ENCODE data around the gene NR6A1. TPM values are rescaled to one million over a fixed set of nuclear protein-coding genes. Genes with fewer than 3 reads are reported as not detected.

Gene NR6A1
- total and polyA plus RNA-seq, 2 of the 13 experiments (the other 11 are each of a cell fraction or from before 2014, with no cell fraction given), result 28.1 to 31.5 TPM

DNA sequence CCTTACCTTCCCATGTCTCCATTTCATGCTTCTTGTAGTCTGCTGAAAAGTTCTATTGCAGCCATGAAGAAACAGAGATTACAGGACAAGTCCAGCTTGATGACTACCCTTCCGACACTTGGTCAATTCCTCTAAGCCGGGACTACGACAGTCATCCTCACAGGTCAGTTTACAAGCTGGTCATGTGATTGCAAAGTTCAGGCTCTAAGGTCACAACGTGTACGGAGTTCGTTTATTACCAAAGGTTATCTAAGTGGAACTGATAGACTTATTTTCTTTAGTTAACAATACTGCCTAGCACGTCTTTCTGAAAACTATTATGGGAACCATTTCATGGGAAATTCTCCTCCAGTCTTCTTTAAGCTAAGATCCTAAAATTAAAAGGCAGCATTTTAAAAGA is 175.4 kb downstream of the NR6A1 start:
- H3K9me3 ChIP-seq (ENCODE audit: low read length), result no peaks in the 10 kb centered on the region
- H3K27ac ChIP-seq (ENCODE audit: extremely low read length, insufficient read depth, low read length), result peak overlapping the region; percentile 66
- intact Hi-C loops (cut with micrococcal nuclease; ENCODE audit: unreplicated experiment), result loop anchor here (5.0 kb wide), 1 partner anchor 33 kb away; no protein-coding TSS in a partner anchor
- POLR2A ChIA-PET, result interaction anchor here (0.6 to 2.9 kb wide), 5 partner anchors 10 to 452 kb away, joined by 3 to 13 read pairs (median 5); partner anchors contain the start of gene ARPC5L
- no peaks in the 10 kb centered on the region for H3K27me3 ChIP-seq (ENCODE audit: control insufficient read depth in 1 of 2, insufficient read depth in 2 of 2, low read length in 2 of 2)
- DNase-seq (ENCODE audit: low spot score), result peak; percentile 80
- no peak overlapping the region for H2AFZ ChIP-seq (ENCODE audit: low read length)
- 2% methylated on average over 7 of the region's 7 CpGs for WGBS (ENCODE audit: low lambda C conversion rate)
- H3K4me1 ChIP-seq (ENCODE audit: insufficient read depth, low read length), result peaks cover 56% of the 10 kb centered on the region
- 0 out of 5 replicates have a peak, but pooled peaks cover 0 to 5% of the 10 kb centered on the region in 2 experiments for H3K36me3 ChIP-seq (replicated peaks in 1 of 2; ENCODE audit: control insufficient read depth in 1 of 2, insufficient read depth in 2 of 2, low read length in 2 of 2)
- peak overlapping the region; percentile 79 for H3K4me2 ChIP-seq (ENCODE audit: low read depth, low read length)
- in situ Hi-C loops (cut with HindIII; ENCODE audit: extremely low pct_ligation_motif_present, low pct_unique_long_range_greater_than_20kb), result no loop called here
- no peaks in the 10 kb centered on the region; the same call in 1 of the 2 replicates for H4K20me1 ChIP-seq (ENCODE audit: insufficient read depth, low read length)
- peak; percentile 90 for FAIRE-seq
- peak overlapping the region; percentile 53 for H3K9ac ChIP-seq (ENCODE audit: insufficient read depth, low read depth, low read length)
- H3K4me3 ChIP-seq (replicated peaks in 1 of 3; ENCODE audit: insufficient read depth in 1 of 3, low read depth in 2 of 3, low read length in 3 of 3), result peak overlapping the region; percentile 27 to 48 (median 40); a peak in 5 of 6 replicates
- CTCF ChIA-PET (ENCODE audit: low intra/inter-chr PET ratio, low total read pairs), result no interaction called here
- ATAC-seq, result peak; percentile 94
- H3K79me2 ChIP-seq (ENCODE audit: insufficient read depth, low read length), result peaks cover 30% of the 10 kb centered on the region
- BruUV-seq (replicated peaks), result no TSS peak
- TF ChIP-seq HOMEZ (CRISPR knock-in tag; IDR thresholded peaks at IDR 0.05; ENCODE audit: low read depth) (peak; percentile 99), ZNF101 (CRISPR knock-in tag; IDR thresholded peaks at IDR 0.05; ENCODE audit: borderline replicate concordance, low read depth) (no peak), MLX (CRISPR knock-in tag; IDR thresholded peaks at IDR 0.05) (0 out of 2 replicates have a peak, but pooled peaks have one; percentile 48), ZSCAN30 (CRISPR knock-in tag; IDR thresholded peaks at IDR 0.05) (no peak), SOX13 (IDR thresholded peaks at IDR 0.05) (no peak), SOX13 (CRISPR knock-in tag; conservative IDR thresholded peaks at IDR 0.05 in 1 of 2, IDR thresholded peaks at IDR 0.05 in 1 of 2) (peak in 1 of 2 experiments; percentile 61; a peak in 1 of 4 replicates), IRX3 (CRISPR knock-in tag; IDR thresholded peaks at IDR 0.05; ENCODE audit: borderline replicate concordance, low read depth) (no peak), NFYB (CRISPR knock-in tag; IDR thresholded peaks at IDR 0.05) (no peak), SMAD1 (CRISPR knock-in tag; IDR thresholded peaks at IDR 0.05; ENCODE audit: borderline replicate concordance, low read depth) (no peak), SOX5 (CRISPR knock-in tag; IDR thresholded peaks at IDR 0.05; ENCODE audit: borderline replicate concordance) (peak; percentile 58), RARA (CRISPR knock-in tag; IDR thresholded peaks at IDR 0.05) (peak; percentile 78), KDM3A (CRISPR knock-in tag; IDR thresholded peaks at IDR 0.05; ENCODE audit: low read depth) (no peak), FOSL2 (CRISPR knock-in tag; IDR thresholded peaks at IDR 0.05) (peak; percentile 67), MIER3 (CRISPR knock-in tag; IDR thresholded peaks at IDR 0.05; ENCODE audit: borderline replicate concordance) (0 out of 2 replicates have a peak, but pooled peaks have one; percentile 25), NR2F1 (CRISPR knock-in tag; IDR thresholded peaks at IDR 0.05) (peak; percentile 56 to 78; a peak in 3 of 4 replicates)
- TF ChIP-seq, protein P1, sequence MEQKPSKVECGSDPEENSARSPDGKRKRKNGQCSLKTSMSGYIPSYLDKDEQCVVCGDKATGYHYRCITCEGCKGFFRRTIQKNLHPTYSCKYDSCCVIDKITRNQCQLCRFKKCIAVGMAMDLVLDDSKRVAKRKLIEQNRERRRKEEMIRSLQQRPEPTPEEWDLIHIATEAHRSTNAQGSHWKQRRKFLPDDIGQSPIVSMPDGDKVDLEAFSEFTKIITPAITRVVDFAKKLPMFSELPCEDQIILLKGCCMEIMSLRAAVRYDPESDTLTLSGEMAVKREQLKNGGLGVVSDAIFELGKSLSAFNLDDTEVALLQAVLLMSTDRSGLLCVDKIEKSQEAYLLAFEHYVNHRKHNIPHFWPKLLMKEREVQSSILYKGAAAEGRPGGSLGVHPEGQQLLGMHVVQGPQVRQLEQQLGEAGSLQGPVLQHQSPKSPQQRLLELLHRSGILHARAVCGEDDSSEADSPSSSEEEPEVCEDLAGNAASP (CRISPR knock-in tag; IDR thresholded peaks at IDR 0.05; ENCODE audit: borderline replicate concordance), result peak; percentile 82; the same call in 1 of the 2 replicates
- TF ChIP-seq, protein P2, sequence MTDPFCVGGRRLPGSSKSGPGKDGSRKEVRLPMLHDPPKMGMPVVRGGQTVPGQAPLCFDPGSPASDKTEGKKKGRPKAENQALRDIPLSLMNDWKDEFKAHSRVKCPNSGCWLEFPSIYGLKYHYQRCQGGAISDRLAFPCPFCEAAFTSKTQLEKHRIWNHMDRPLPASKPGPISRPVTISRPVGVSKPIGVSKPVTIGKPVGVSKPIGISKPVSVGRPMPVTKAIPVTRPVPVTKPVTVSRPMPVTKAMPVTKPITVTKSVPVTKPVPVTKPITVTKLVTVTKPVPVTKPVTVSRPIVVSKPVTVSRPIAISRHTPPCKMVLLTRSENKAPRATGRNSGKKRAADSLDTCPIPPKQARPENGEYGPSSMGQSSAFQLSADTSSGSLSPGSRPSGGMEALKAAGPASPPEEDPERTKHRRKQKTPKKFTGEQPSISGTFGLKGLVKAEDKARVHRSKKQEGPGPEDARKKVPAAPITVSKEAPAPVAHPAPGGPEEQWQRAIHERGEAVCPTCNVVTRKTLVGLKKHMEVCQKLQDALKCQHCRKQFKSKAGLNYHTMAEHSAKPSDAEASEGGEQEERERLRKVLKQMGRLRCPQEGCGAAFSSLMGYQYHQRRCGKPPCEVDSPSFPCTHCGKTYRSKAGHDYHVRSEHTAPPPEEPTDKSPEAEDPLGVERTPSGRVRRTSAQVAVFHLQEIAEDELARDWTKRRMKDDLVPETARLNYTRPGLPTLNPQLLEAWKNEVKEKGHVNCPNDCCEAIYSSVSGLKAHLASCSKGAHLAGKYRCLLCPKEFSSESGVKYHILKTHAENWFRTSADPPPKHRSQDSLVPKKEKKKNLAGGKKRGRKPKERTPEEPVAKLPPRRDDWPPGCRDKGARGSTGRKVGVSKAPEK (CRISPR knock-in tag; IDR thresholded peaks at IDR 0.05; ENCODE audit: borderline replicate concordance), result no peak
